Parathyroid adenoma (tissue), 2 donors: ENCODE measurements around the gene COMMD7.

ENCODE experiments used
- H2AFZ ChIP-seq: fragments of 300-600 bp; sonication (generic); one replicate; pipeline ENCODE4 v1.7.0; 2017; ENCODE audit warnings: antibody characterized with exemption, mild to moderate bottlenecking
- H3K27ac ChIP-seq: fragments of 300-600 bp; sonication (generic); one replicate; pipeline ENCODE4 v1.7.0; 2017
- H3K27me3 ChIP-seq: fragments of 300-600 bp; sonication (generic); one replicate; pipeline ENCODE4 v1.7.0; 2017; ENCODE audit warnings: low read length; ENCODE audit not compliant: control insufficient read depth, insufficient read depth
- H3K36me3 ChIP-seq: fragments of 300-600 bp; sonication (generic); one replicate; pipeline ENCODE4 v1.7.0; 2017; ENCODE audit warnings: low read length; ENCODE audit not compliant: control insufficient read depth, insufficient read depth
- H3K4me1 ChIP-seq: fragments of 300-600 bp; sonication (generic); one replicate; pipeline ENCODE4 v1.7.0; 2017; ENCODE audit warnings: control low read depth
- H3K4me2 ChIP-seq: fragments of 300-600 bp; sonication (generic); one replicate; pipeline ENCODE4 v1.7.0; 2017; ENCODE audit warnings: low read length
- H3K4me3 ChIP-seq: fragments of 300-600 bp; sonication (generic); one replicate; pipeline ENCODE4 v1.7.0; 2017; ENCODE audit warnings: low read depth, low read length
- H3K79me2 ChIP-seq: fragments of 300-600 bp; sonication (generic); one replicate; pipeline ENCODE4 v1.7.0; 2017; ENCODE audit warnings: control low read depth
- H3K9ac ChIP-seq: fragments of 300-600 bp; sonication (generic); one replicate; pipeline ENCODE4 v1.7.0; 2017; ENCODE audit warnings: mild to moderate bottlenecking
- H3K9me3 ChIP-seq: fragments of 300-600 bp; sonication (generic); one replicate; pipeline ENCODE4 v1.7.0; 2017; ENCODE audit warnings: low read length; ENCODE audit not compliant: control insufficient read depth
- TF ChIP-seq, protein P1 (sequence below): fragments of 300-600 bp; sonication (generic); IDR thresholded peaks from one replicate; pipeline ENCODE4 v1.7.0; 2017; ENCODE audit warnings: antibody characterized with exemption, mild to moderate bottlenecking
- donor health status: primary hyperparathyroidism.

Gene COMMD7

GRCh38 chr20:32753731-32754130, 10.5 kb upstream of the COMMD7 start:
- TF ChIP-seq, protein P1, sequence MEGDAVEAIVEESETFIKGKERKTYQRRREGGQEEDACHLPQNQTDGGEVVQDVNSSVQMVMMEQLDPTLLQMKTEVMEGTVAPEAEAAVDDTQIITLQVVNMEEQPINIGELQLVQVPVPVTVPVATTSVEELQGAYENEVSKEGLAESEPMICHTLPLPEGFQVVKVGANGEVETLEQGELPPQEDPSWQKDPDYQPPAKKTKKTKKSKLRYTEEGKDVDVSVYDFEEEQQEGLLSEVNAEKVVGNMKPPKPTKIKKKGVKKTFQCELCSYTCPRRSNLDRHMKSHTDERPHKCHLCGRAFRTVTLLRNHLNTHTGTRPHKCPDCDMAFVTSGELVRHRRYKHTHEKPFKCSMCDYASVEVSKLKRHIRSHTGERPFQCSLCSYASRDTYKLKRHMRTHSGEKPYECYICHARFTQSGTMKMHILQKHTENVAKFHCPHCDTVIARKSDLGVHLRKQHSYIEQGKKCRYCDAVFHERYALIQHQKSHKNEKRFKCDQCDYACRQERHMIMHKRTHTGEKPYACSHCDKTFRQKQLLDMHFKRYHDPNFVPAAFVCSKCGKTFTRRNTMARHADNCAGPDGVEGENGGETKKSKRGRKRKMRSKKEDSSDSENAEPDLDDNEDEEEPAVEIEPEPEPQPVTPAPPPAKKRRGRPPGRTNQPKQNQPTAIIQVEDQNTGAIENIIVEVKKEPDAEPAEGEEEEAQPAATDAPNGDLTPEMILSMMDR: no peak
- H3K36me3 ChIP-seq: no peaks in the 10 kb centered on the region
- no peak overlapping the region for H3K9ac ChIP-seq
- H3K27ac ChIP-seq: no peak overlapping the region
- no peak overlapping the region for H3K4me3 ChIP-seq
- no peaks in the 10 kb centered on the region for H3K4me1 ChIP-seq
- no peaks in the 10 kb centered on the region for H3K27me3 ChIP-seq
- no peak overlapping the region for H2AFZ ChIP-seq
- H3K9me3 ChIP-seq: no peaks in the 10 kb centered on the region
- H3K79me2 ChIP-seq: no peaks in the 10 kb centered on the region
- no peak overlapping the region for H3K4me2 ChIP-seq

DNA sequence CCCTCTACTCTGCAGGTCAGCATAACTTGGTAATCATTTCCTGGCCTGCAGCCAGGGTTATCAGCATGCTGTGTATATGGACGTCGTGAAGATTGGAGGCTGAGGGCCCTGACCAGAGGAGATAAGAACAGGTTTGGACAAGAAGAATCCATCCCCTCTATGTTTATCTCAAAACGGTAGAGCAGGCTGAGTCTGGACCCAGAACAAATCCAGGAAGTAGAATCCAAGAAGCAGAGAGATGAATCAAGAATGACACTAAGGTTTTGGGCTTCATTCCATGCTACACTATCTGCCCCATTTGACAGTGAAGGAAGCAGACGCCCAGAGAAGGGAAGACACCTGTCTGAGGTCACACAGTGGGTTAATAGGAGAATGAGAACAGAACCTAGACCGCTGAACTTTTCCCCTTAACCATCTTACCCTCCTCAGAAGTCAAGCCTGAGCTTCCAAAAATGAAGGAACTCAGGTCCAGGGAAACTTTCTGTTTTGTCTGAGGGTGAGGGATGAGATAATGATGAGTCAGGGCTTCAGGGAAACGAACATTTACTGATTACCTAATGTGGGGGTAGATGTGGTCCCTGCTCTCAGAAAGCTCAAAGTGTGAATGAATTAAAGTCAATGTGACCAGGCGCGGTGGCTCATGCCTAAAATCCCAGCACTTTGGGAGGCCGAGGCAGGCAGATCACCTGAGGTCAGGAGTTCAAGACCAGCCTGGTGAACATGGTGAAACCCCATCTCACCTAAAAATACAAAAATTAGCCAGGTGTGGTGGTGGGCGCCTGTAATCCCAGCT, 9.4 kb upstream of the COMMD7 start:
- H3K9ac ChIP-seq: no peak overlapping the region
- H2AFZ ChIP-seq: no peak overlapping the region
- H3K4me3 ChIP-seq: no peak overlapping the region
- H3K4me2 ChIP-seq: no peak overlapping the region
- no peaks in the 10 kb centered on the region for H3K36me3 ChIP-seq
- no peaks in the 10 kb centered on the region for H3K79me2 ChIP-seq
- H3K4me1 ChIP-seq: no peaks in the 10 kb centered on the region
- no peaks in the 10 kb centered on the region for H3K9me3 ChIP-seq
- no peak overlapping the region for H3K27ac ChIP-seq
- no peaks in the 10 kb centered on the region for H3K27me3 ChIP-seq
- TF ChIP-seq, protein P1: no peak

DNA sequence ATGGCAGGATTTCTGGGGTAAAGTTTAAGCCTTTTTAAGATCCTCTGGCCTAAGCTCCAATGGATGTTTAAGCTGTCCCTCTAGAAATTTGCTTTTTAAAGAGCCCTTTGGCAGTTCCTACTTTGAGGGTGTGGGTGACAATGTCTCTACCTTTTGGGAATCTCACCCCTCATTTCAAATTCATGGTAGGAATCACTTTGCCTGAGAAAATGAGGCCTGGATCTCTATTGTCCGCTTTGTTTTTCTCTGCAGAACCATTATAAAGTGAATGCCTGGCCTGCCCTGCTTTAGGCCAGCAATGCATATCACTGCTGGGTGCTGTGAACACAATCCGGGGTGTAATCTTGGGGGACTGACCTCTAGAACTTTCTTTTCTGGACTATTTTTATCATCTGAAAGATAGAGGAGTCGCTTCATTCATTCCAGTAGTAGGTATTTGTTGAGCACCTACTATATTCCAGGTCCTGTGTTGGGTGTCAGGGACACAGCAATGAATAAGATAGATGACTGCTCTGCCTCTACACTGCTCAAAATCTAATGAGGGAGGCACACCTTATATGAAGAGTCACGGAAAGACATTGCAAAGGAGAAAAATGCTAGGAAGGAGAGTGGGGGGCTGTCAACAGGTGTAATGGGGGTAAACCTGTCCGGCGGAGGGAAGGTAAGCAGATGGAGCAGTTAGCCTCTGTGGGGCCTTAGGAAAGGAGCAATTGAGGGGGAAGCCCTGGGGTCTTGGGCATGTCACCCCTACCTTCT, 8.6 kb upstream of the COMMD7 start:
- H3K4me1 ChIP-seq: no peaks in the 10 kb centered on the region
- no peaks in the 10 kb centered on the region for H3K36me3 ChIP-seq
- no peak overlapping the region for H3K9ac ChIP-seq
- no peak overlapping the region for H2AFZ ChIP-seq
- H3K9me3 ChIP-seq: no peaks in the 10 kb centered on the region
- no peak overlapping the region for H3K4me2 ChIP-seq
- TF ChIP-seq, protein P1: no peak
- no peaks in the 10 kb centered on the region for H3K27me3 ChIP-seq
- no peak overlapping the region for H3K27ac ChIP-seq
- no peak overlapping the region for H3K4me3 ChIP-seq
- no peaks in the 10 kb centered on the region for H3K79me2 ChIP-seq

GRCh38 chr20:32751293-32751692, 8.0 kb upstream of the COMMD7 start:
- Histone ChIP-seq H3K36me3 (no peaks in the 10 kb centered on the region), H3K9ac (no peak overlapping the region), H3K27me3 (no peaks in the 10 kb centered on the region), H3K79me2 (no peaks in the 10 kb centered on the region), H3K4me2 (no peak overlapping the region), H3K27ac (no peak overlapping the region), H3K4me3 (no peak overlapping the region), H3K9me3 (no peaks in the 10 kb centered on the region), H3K4me1 (no peaks in the 10 kb centered on the region), H2AFZ (no peak overlapping the region)
- TF ChIP-seq, protein P1: no peak
